GM23338 (cell line): Measurements from ENCODE around the gene GAS2. TPM values are rescaled to one million over a fixed set of nuclear protein-coding genes. Genes with fewer than 3 reads are reported as not detected.

Experiments
- ATAC-seq: fragments of 200-7000 bp; cut with Tn5 transposase; 3 replicates; pipeline ENCODE4 v1.9.1; 2020
- DNase-seq: peaks from one replicate; pipeline ENCODE4 v3.0.0-alpha.2; 2015; ENCODE audit warnings: low spot score
- H2AFZ ChIP-seq: fragments of 200-600 bp; sonication (generic); 2 replicates; pipeline ENCODE4 v1.8.0; 2016; ENCODE audit warnings: antibody characterized with exemption, mild to moderate bottlenecking, moderate library complexity
- H3F3A ChIP-seq: fragments of 200-600 bp; sonication (generic); replicated peaks from 2 replicates; pipeline ENCODE4 v1.8.0; 2017; ENCODE audit warnings: antibody characterized with exemption, mixed run types, low read depth
- H3K27ac ChIP-seq: fragments of 200-600 bp; sonication (generic); 2 replicates; pipeline ENCODE4 v1.6.1; 2016; ENCODE audit warnings: low read depth
- H3K27me3 ChIP-seq: fragments of 200-600 bp; sonication (generic); 2 replicates; pipeline ENCODE4 v1.8.0; 2016; ENCODE audit warnings: mild to moderate bottlenecking, mixed run types, moderate library complexity; ENCODE audit not compliant: insufficient read depth
- H3K36me3 ChIP-seq: fragments of 200-600 bp; sonication (generic); 2 replicates; pipeline ENCODE4 v1.8.0; 2016; ENCODE audit warnings: mild to moderate bottlenecking; ENCODE audit not compliant: insufficient read depth
- H3K4me1 ChIP-seq: fragments of 200-600 bp; sonication (generic); 2 replicates; pipeline ENCODE4 v1.8.0; 2016; ENCODE audit warnings: mild to moderate bottlenecking, moderate library complexity; ENCODE audit not compliant: insufficient read depth
- H3K4me2 ChIP-seq: fragments of 200-600 bp; sonication (generic); 2 replicates; pipeline ENCODE4 v1.7.1; 2017; ENCODE audit warnings: mixed run types
- H3K4me3 ChIP-seq: fragments of 200-600 bp; sonication (generic); 2 replicates; pipeline ENCODE4 v1.6.1; 2016; ENCODE audit warnings: mixed run types
- H3K79me2 ChIP-seq: fragments of 200-600 bp; sonication (generic); replicated peaks from 2 replicates; pipeline ENCODE4 v1.8.0; 2017; ENCODE audit warnings: mild to moderate bottlenecking; ENCODE audit not compliant: insufficient read depth
- H3K9me2 ChIP-seq: fragments of 200-600 bp; sonication (generic); 2 replicates; pipeline ENCODE4 v1.8.0; 2017; ENCODE audit not compliant: insufficient read depth
- H4K20me1 ChIP-seq: fragments of 200-600 bp; sonication (generic); replicated peaks from 2 replicates; pipeline ENCODE4 v1.8.0; 2017; ENCODE audit warnings: mild to moderate bottlenecking; ENCODE audit not compliant: insufficient read depth
- H3K27ac Mint-ChIP-seq: 2 replicates; pipeline ENCODE4 v1.8.0; 2020; ENCODE audit warnings: inconsistent platforms, mild to moderate bottlenecking, moderate library complexity, mixed read lengths
- H3K27me3 Mint-ChIP-seq: 3 replicates; pipeline ENCODE4 v1.8.0; 2022; ENCODE audit warnings: low read depth, mild to moderate bottlenecking, moderate library complexity, mixed read lengths, inconsistent platforms; ENCODE audit not compliant: insufficient read depth, poor library complexity
- H3K36me3 Mint-ChIP-seq: 3 replicates; pipeline ENCODE4 v1.8.0; 2021; ENCODE audit warnings: low read depth, mild to moderate bottlenecking, inconsistent platforms, moderate library complexity, mixed read lengths
- H3K4me1 Mint-ChIP-seq: 3 replicates; pipeline ENCODE4 v1.8.0; 2020; ENCODE audit warnings: mild to moderate bottlenecking, inconsistent platforms, mixed read lengths
- H3K4me3 Mint-ChIP-seq: 3 replicates; pipeline ENCODE4 v1.8.0; 2021; ENCODE audit warnings: moderate library complexity, mild to moderate bottlenecking, inconsistent platforms, mixed read lengths
- H3K9me3 Mint-ChIP-seq: 3 replicates; pipeline ENCODE4 v1.8.0; 2020; ENCODE audit warnings: moderate library complexity, mild to moderate bottlenecking, inconsistent platforms, mixed read lengths
- CREB1 ChIP-seq: fragments of 250-450 bp; sonication (Bioruptor Pico); IDR thresholded peaks from 2 replicates; pipeline ENCODE4 v1.5.0; 2020; ENCODE audit warnings: low read depth, mild to moderate bottlenecking, moderate library complexity
- CTCF ChIP-seq, 2 experiments: fragments of 200-600 bp in 1 of 2; sonication (generic) in 1 of 2; conservative IDR thresholded peaks; 2 replicates each; pipeline versions ENCODE4 v1.5.1 to v1.6.1; 2016 to 2017; ENCODE audit warnings: antibody characterized with exemption in 2 of 2, low read depth in 2 of 2, mild to moderate bottlenecking in 2 of 2, moderate library complexity in 1 of 2
- EZH2 ChIP-seq: fragments of 200-600 bp; sonication (generic); IDR thresholded peaks from one replicate; pipeline ENCODE4 v1.8.0; 2017; ENCODE audit warnings: antibody characterized with exemption, mild to moderate bottlenecking, low read depth; ENCODE audit not compliant: unreplicated experiment
- EZH2phosphoT487 ChIP-seq: fragments of 200-600 bp; sonication (generic); IDR thresholded peaks from one replicate; pipeline ENCODE4 v1.8.1; 2018; ENCODE audit warnings: antibody characterized with exemption; ENCODE audit not compliant: unreplicated experiment
- JUNB ChIP-seq: IDR thresholded peaks from one replicate; pipeline ENCODE4 v1.6.1; 2016; ENCODE audit warnings: antibody characterized with exemption; ENCODE audit not compliant: unreplicated experiment
- NANOG ChIP-seq: IDR thresholded peaks from 2 replicates; pipeline ENCODE4 v1.6.1; 2016; ENCODE audit warnings: antibody characterized with exemption, borderline replicate concordance
- POLR2AphosphoS5 ChIP-seq: IDR thresholded peaks from 2 replicates; pipeline ENCODE4 v1.6.1; 2016; ENCODE audit warnings: antibody characterized with exemption, low read depth
- REST ChIP-seq: IDR thresholded peaks from one replicate; pipeline ENCODE4 v1.6.1; 2018; ENCODE audit warnings: antibody characterized with exemption; ENCODE audit not compliant: unreplicated experiment
- STAT1 ChIP-seq: IDR thresholded peaks from one replicate; pipeline ENCODE4 v1.6.1; 2016; ENCODE audit warnings: antibody characterized with exemption; ENCODE audit not compliant: unreplicated experiment
- ZNF114 ChIP-seq: fragments of 250-450 bp; sonication (Bioruptor Pico); IDR thresholded peaks from 2 replicates; pipeline ENCODE4 v1.5.0; 2020; ENCODE audit warnings: mild to moderate bottlenecking, moderate library complexity
- ZNF331 ChIP-seq: fragments of 250-450 bp; sonication (Bioruptor Pico); IDR thresholded peaks from 2 replicates; pipeline ENCODE4 v1.5.0; 2020; ENCODE audit warnings: low read depth, mild to moderate bottlenecking, moderate library complexity
- ZNF462 ChIP-seq: fragments of 250-450 bp; sonication (Bioruptor Pico); IDR thresholded peaks from 2 replicates; pipeline ENCODE4 v1.5.0; 2020; ENCODE audit warnings: mild to moderate bottlenecking, moderate library complexity
- polyA plus RNA-seq: library from polyadenylated mRNA; unstranded; fragments of >200 nt; fragmentation: Nextera tagmentation; extraction: Ambion mirVana; gene quantifications from 2 replicates; pipeline ENCODE4 v1.2.1, GENCODE V29; 2016
- total RNA-seq: library from RNA; depleted of rRNA; stranded (reverse); fragments of >200 nt; shearing (Covaris generic); gene quantifications from 2 replicates; pipeline ENCODE4 v1.2.3, GENCODE V29; 2014
- TF ChIP-seq, protein P1 (sequence below): IDR thresholded peaks from 2 replicates; pipeline ENCODE4 v1.6.1; 2016; ENCODE audit warnings: antibody characterized with exemption

GAS2 gene
- total and polyA plus RNA-seq, 2 experiments from 2014 or later: 2.6 to 6.7 TPM

- no peak overlapping the region for H3K4me2 ChIP-seq
- H3K36me3 ChIP-seq: no peaks in the 10 kb centered on the region
- DNase-seq: no peak
- no peaks in the 10 kb centered on the region for H3K79me2 ChIP-seq
- TF ChIP-seq JUNB: no peak
- no peak for TF ChIP-seq EZH2
- TF ChIP-seq CREB1 (CRISPR knock-in tag): no peak
- no peak for TF ChIP-seq CTCF (conservative IDR thresholded peaks at IDR 0.05; ENCODE audit: low read depth in 2 of 2)
- no peak for TF ChIP-seq ZNF114 (CRISPR knock-in tag)
- no peak for TF ChIP-seq NANOG
- TF ChIP-seq, protein P1, sequence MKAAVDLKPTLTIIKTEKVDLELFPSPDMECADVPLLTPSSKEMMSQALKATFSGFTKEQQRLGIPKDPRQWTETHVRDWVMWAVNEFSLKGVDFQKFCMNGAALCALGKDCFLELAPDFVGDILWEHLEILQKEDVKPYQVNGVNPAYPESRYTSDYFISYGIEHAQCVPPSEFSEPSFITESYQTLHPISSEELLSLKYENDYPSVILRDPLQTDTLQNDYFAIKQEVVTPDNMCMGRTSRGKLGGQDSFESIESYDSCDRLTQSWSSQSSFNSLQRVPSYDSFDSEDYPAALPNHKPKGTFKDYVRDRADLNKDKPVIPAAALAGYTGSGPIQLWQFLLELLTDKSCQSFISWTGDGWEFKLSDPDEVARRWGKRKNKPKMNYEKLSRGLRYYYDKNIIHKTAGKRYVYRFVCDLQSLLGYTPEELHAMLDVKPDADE: no peak
- no peak for TF ChIP-seq REST
- no peak for TF ChIP-seq ZNF331 (CRISPR knock-in tag)
- TF ChIP-seq EZH2phosphoT487: no peak
- no peak for TF ChIP-seq STAT1
- no peak for TF ChIP-seq POLR2AphosphoS5
- TF ChIP-seq ZNF462 (CRISPR knock-in tag): no peak
- no peak overlapping the region for H3K27ac ChIP-seq
- H3F3A ChIP-seq: no peaks in the 10 kb centered on the region
- no peak overlapping the region for H3K4me3 ChIP-seq
- peaks cover 5% of the 10 kb centered on the region for H3K27me3 Mint-ChIP-seq
- no peak overlapping the region for H2AFZ ChIP-seq
- H3K4me3 Mint-ChIP-seq: no peak overlapping the region
- no peaks in the 10 kb centered on the region for H3K9me3 Mint-ChIP-seq
- H3K36me3 Mint-ChIP-seq: no peaks in the 10 kb centered on the region
- peaks cover 15% of the 10 kb centered on the region for H3K27me3 ChIP-seq
- no peak overlapping the region for H3K27ac Mint-ChIP-seq
- no peak for ATAC-seq
- H3K9me2 ChIP-seq: no peaks in the 10 kb centered on the region
- H4K20me1 ChIP-seq: no peaks in the 10 kb centered on the region
- H3K4me1 Mint-ChIP-seq: peaks cover 13% of the 10 kb centered on the region
- H3K4me1 ChIP-seq: peaks cover 8% of the 10 kb centered on the region
Observed at GRCh38 chr11:22671751-22672150, 5.3 kb downstream of the GAS2 start.
